GM06990 (cell line): ENCODE measurements around the gene MTSS2.
"Not testable (repeated sequence)": the region's sequence is repeated elsewhere in the genome, so short reads cannot be mapped to it uniquely, and the experiment has no call there.

ENCODE experiments used
- DNase-seq: peaks from one replicate; pipeline ENCODE4 v3.0.0-alpha.2; 2011; ENCODE audit not compliant: insufficient read length; ENCODE audit errors: extremely low read depth
- H3K27me3 ChIP-seq: replicated peaks from 2 replicates; pipeline ENCODE4 v1.6.0; 2011; ENCODE audit warnings: low read length; ENCODE audit not compliant: control insufficient read depth, insufficient read depth
- H3K36me3 ChIP-seq: 2 replicates; pipeline ENCODE4 v1.5.1; 2011; ENCODE audit warnings: low read length; ENCODE audit not compliant: control insufficient read depth, insufficient read depth
- H3K4me3 ChIP-seq: replicated peaks from 2 replicates; pipeline ENCODE4 v1.5.1; 2011; ENCODE audit warnings: low read depth, mild to moderate bottlenecking, control low read depth, low read length
- CTCF ChIP-seq: IDR thresholded peaks from 2 replicates; pipeline ENCODE4 v1.5.1; 2011; ENCODE audit warnings: low read length, control low read depth, mild to moderate bottlenecking, inconsistent platforms; ENCODE audit not compliant: insufficient read depth, poor library complexity, severe bottlenecking

Gene MTSS2

GRCh38 chr16:70674221-70675014, 11.4 kb downstream of the MTSS2 start:
- Histone ChIP-seq H3K27me3 (no peaks in the 10 kb centered on the region), H3K4me3 (no peak overlapping the region), H3K36me3 (no peaks in the 10 kb centered on the region)
- TF ChIP-seq CTCF = no peak
- peak; percentile 3 for DNase-seq

GRCh38 chr16:70670938-70671337, 14.9 kb downstream of the MTSS2 start:
- not testable (repeated sequence) for H3K27me3 ChIP-seq, DNase-seq, H3K36me3 ChIP-seq, H3K4me3 ChIP-seq

- no peak for TF ChIP-seq CTCF
- H3K36me3 ChIP-seq = no peaks in the 10 kb centered on the region
- H3K4me3 ChIP-seq = no peak overlapping the region
- no peak for DNase-seq
- H3K27me3 ChIP-seq = no peaks in the 10 kb centered on the region
Observed at GRCh38 chr16:70670175-70670574, 15.7 kb downstream of the MTSS2 start.

- TF ChIP-seq CTCF = no peak
- H3K36me3 ChIP-seq = no peaks in the 10 kb centered on the region
- no peak overlapping the region for H3K4me3 ChIP-seq
- DNase-seq = no peak
- H3K27me3 ChIP-seq = no peaks in the 10 kb centered on the region
Observed at GRCh38 chr16:70665806-70666735, 19.8 kb downstream of the MTSS2 start.

- TF ChIP-seq CTCF = no peak
- DNase-seq = no peak
- H3K4me3 ChIP-seq = no peak overlapping the region
- H3K36me3 ChIP-seq = no peaks in the 10 kb centered on the region
- H3K27me3 ChIP-seq = no peaks in the 10 kb centered on the region
Observed at GRCh38 chr16:70665113-70665694, 20.6 kb downstream of the MTSS2 start.
